NCI-H2029 treated with DMSO at 0.1 percent for 48 hours (cell line): ENCODE results near the gene IMMP2L.
"Not testable (repeated sequence)": the region's sequence is repeated elsewhere in the genome, so short reads cannot be mapped to it uniquely, and the experiment has no call there.

Experiments
- DNase-seq: peaks from one replicate; lab custom pipeline; 2025; lab: John Stamatoyannopoulos, UW

The IMMP2L gene

GRCh38 chr7:111329367-111330234 is 232.7 kb downstream of the IMMP2L start:
- DNase-seq, result no peak

- DNase-seq, result no peak
Observed at GRCh38 chr7:111328487-111328886, 233.8 kb downstream of the IMMP2L start.

GRCh38 chr7:111324776-111325175 is 237.5 kb downstream of the IMMP2L start:
- DNase-seq, result no peak

- no peak for DNase-seq
Observed at GRCh38 chr7:111324228-111324627, 238.1 kb downstream of the IMMP2L start.

- not testable (repeated sequence) for DNase-seq
Observed at GRCh38 chr7:111323670-111324069, 238.6 kb downstream of the IMMP2L start.

- no peak for DNase-seq
Observed at GRCh38 chr7:111320133-111320532, 242.2 kb downstream of the IMMP2L start.

GRCh38 chr7:111312966-111313365 is 249.3 kb downstream of the IMMP2L start:
- no peak for DNase-seq

GRCh38 chr7:111308691-111309090 is 253.6 kb downstream of the IMMP2L start:
- no peak for DNase-seq

- no peak for DNase-seq
Observed at GRCh38 chr7:111301891-111302290, 260.4 kb downstream of the IMMP2L start.

GRCh38 chr7:111294494-111294893 is 267.8 kb downstream of the IMMP2L start:
- DNase-seq, result no peak

- DNase-seq, result no peak
Observed at GRCh38 chr7:111292026-111292470, 270.2 kb downstream of the IMMP2L start.

GRCh38 chr7:111290982-111291381 is 271.3 kb downstream of the IMMP2L start:
- DNase-seq, result no peak

- no peak for DNase-seq
Observed at GRCh38 chr7:111290419-111290818, 271.9 kb downstream of the IMMP2L start.

GRCh38 chr7:111288441-111288840 is 273.9 kb downstream of the IMMP2L start:
- DNase-seq, result not testable (repeated sequence)

- no peak for DNase-seq
Observed at GRCh38 chr7:111282626-111283025, 279.7 kb downstream of the IMMP2L start.

- no peak for DNase-seq
Observed at GRCh38 chr7:111274857-111275256, 287.4 kb downstream of the IMMP2L start.

- DNase-seq, result no peak
Observed at GRCh38 chr7:111272092-111272491, 290.2 kb downstream of the IMMP2L start.

- DNase-seq, result not testable (repeated sequence)
Observed at GRCh38 chr7:111270794-111271193, 291.5 kb downstream of the IMMP2L start.

- no peak for DNase-seq
Observed at GRCh38 chr7:111268941-111269340, 293.4 kb downstream of the IMMP2L start.

- DNase-seq, result no peak
Observed at GRCh38 chr7:111266613-111267012, 295.7 kb downstream of the IMMP2L start.

- no peak for DNase-seq
Observed at GRCh38 chr7:111265394-111265793, 296.9 kb downstream of the IMMP2L start.

- DNase-seq, result no peak
Observed at GRCh38 chr7:111264981-111265380, 297.3 kb downstream of the IMMP2L start.

- no peak for DNase-seq
Observed at GRCh38 chr7:111264111-111264868, 298.0 kb downstream of the IMMP2L start.
